Mucosa of stomach (tissue), 1 donor: Measurements from ENCODE around the gene BTBD9.

ENCODE experiments used
- H3K27me3 ChIP-seq: one replicate; pipeline ENCODE4 v1.7.0; 2013; ENCODE audit warnings: mild to moderate bottlenecking, low read length; ENCODE audit not compliant: control insufficient read depth, insufficient read depth
- H3K36me3 ChIP-seq: one replicate; pipeline ENCODE4 v1.7.0; 2013; ENCODE audit warnings: low read length; ENCODE audit not compliant: control insufficient read depth, insufficient read depth
- H3K4me1 ChIP-seq: one replicate; pipeline ENCODE4 v1.7.0; 2013; ENCODE audit warnings: mild to moderate bottlenecking, low read length; ENCODE audit not compliant: control insufficient read depth, insufficient read depth
- H3K4me3 ChIP-seq: one replicate; pipeline ENCODE4 v1.7.0; 2013; ENCODE audit warnings: low read length
- H3K9ac ChIP-seq: one replicate; pipeline ENCODE4 v1.7.0; 2013; ENCODE audit warnings: mild to moderate bottlenecking, low read length, moderate library complexity
- H3K9me3 ChIP-seq: one replicate; pipeline ENCODE4 v1.7.0; 2013; ENCODE audit warnings: mild to moderate bottlenecking, low read length, moderate library complexity; ENCODE audit not compliant: control insufficient read depth
- donor health status: Pancreatic carcinoma.

BTBD9 gene

GRCh38 chr6:38498085-38498484 lies 141.6 kb downstream of the BTBD9 start:
- Histone ChIP-seq H3K27me3 (no peaks in the 10 kb centered on the region), H3K9me3 (no peaks in the 10 kb centered on the region), H3K9ac (no peak overlapping the region), H3K36me3 (no peaks in the 10 kb centered on the region), H3K4me3 (no peak overlapping the region), H3K4me1 (no peaks in the 10 kb centered on the region)

- H3K4me1 ChIP-seq = no peaks in the 10 kb centered on the region
Measured at GRCh38 chr6:38497546-38497945, 142.2 kb downstream of the BTBD9 start.

GRCh38 chr6:38495922-38496635 lies 143.7 kb downstream of the BTBD9 start:
- Histone ChIP-seq H3K4me3 (no peak overlapping the region), H3K27me3 (no peaks in the 10 kb centered on the region), H3K4me1 (no peaks in the 10 kb centered on the region), H3K36me3 (no peaks in the 10 kb centered on the region), H3K9me3 (no peaks in the 10 kb centered on the region), H3K9ac (no peak overlapping the region)

More at GRCh38 chr6:38497546-38497945, 142.2 kb downstream of the BTBD9 start:
- Histone ChIP-seq H3K27me3 (no peaks in the 10 kb centered on the region), H3K36me3 (no peaks in the 10 kb centered on the region), H3K9ac (no peak overlapping the region), H3K9me3 (no peaks in the 10 kb centered on the region), H3K4me3 (no peak overlapping the region)

- no peaks in the 10 kb centered on the region for H3K36me3 ChIP-seq
- H3K4me3 ChIP-seq = no peak overlapping the region
- H3K27me3 ChIP-seq = no peaks in the 10 kb centered on the region
- no peaks in the 10 kb centered on the region for H3K9me3 ChIP-seq
- H3K4me1 ChIP-seq = no peaks in the 10 kb centered on the region
- no peak overlapping the region for H3K9ac ChIP-seq
Measured at GRCh38 chr6:38495518-38495917, 144.2 kb downstream of the BTBD9 start.

- no peaks in the 10 kb centered on the region for H3K9me3 ChIP-seq
- H3K27me3 ChIP-seq = no peaks in the 10 kb centered on the region
- no peaks in the 10 kb centered on the region for H3K36me3 ChIP-seq
- no peaks in the 10 kb centered on the region for H3K4me1 ChIP-seq
- no peak overlapping the region for H3K4me3 ChIP-seq
- H3K9ac ChIP-seq = no peak overlapping the region
Measured at GRCh38 chr6:38493931-38494547, 145.7 kb downstream of the BTBD9 start.

- Histone ChIP-seq H3K9ac (no peak overlapping the region), H3K27me3 (no peaks in the 10 kb centered on the region), H3K36me3 (no peaks in the 10 kb centered on the region), H3K4me1 (no peaks in the 10 kb centered on the region), H3K9me3 (no peaks in the 10 kb centered on the region), H3K4me3 (no peak overlapping the region)
Measured at GRCh38 chr6:38492031-38492430, 147.7 kb downstream of the BTBD9 start.

GRCh38 chr6:38489951-38490350 lies 149.8 kb downstream of the BTBD9 start:
- Histone ChIP-seq H3K4me1 (no peaks in the 10 kb centered on the region), H3K9ac (no peak overlapping the region), H3K9me3 (no peaks in the 10 kb centered on the region), H3K27me3 (no peaks in the 10 kb centered on the region), H3K36me3 (no peaks in the 10 kb centered on the region), H3K4me3 (no peak overlapping the region)

- H3K4me1 ChIP-seq = no peaks in the 10 kb centered on the region
- H3K9me3 ChIP-seq = no peaks in the 10 kb centered on the region
Measured at GRCh38 chr6:38487423-38487822, 152.3 kb downstream of the BTBD9 start.

GRCh38 chr6:38485488-38485887 lies 154.2 kb downstream of the BTBD9 start:
- Histone ChIP-seq H3K9ac (no peak overlapping the region), H3K9me3 (no peaks in the 10 kb centered on the region), H3K4me3 (no peak overlapping the region), H3K4me1 (no peaks in the 10 kb centered on the region), H3K36me3 (no peaks in the 10 kb centered on the region), H3K27me3 (no peaks in the 10 kb centered on the region)

More at GRCh38 chr6:38487423-38487822, 152.3 kb downstream of the BTBD9 start:
- Histone ChIP-seq H3K4me3 (no peak overlapping the region), H3K27me3 (no peaks in the 10 kb centered on the region), H3K9ac (no peak overlapping the region), H3K36me3 (no peaks in the 10 kb centered on the region)

- no peaks in the 10 kb centered on the region for H3K4me1 ChIP-seq
- H3K27me3 ChIP-seq = no peaks in the 10 kb centered on the region
- H3K9me3 ChIP-seq = no peaks in the 10 kb centered on the region
- no peaks in the 10 kb centered on the region for H3K36me3 ChIP-seq
- H3K9ac ChIP-seq = no peak overlapping the region
- no peak overlapping the region for H3K4me3 ChIP-seq
Measured at GRCh38 chr6:38484656-38485055, 155.1 kb downstream of the BTBD9 start.

GRCh38 chr6:38483526-38483925 lies 156.2 kb downstream of the BTBD9 start:
- H3K36me3 ChIP-seq = no peaks in the 10 kb centered on the region
- H3K4me3 ChIP-seq = no peak overlapping the region
- no peaks in the 10 kb centered on the region for H3K4me1 ChIP-seq
- no peaks in the 10 kb centered on the region for H3K27me3 ChIP-seq
- H3K9ac ChIP-seq = no peak overlapping the region
- no peaks in the 10 kb centered on the region for H3K9me3 ChIP-seq

GRCh38 chr6:38482466-38482865 lies 157.3 kb downstream of the BTBD9 start:
- Histone ChIP-seq H3K9me3 (no peaks in the 10 kb centered on the region), H3K4me3 (no peak overlapping the region), H3K36me3 (no peaks in the 10 kb centered on the region), H3K4me1 (no peaks in the 10 kb centered on the region), H3K9ac (no peak overlapping the region), H3K27me3 (no peaks in the 10 kb centered on the region)
